CD4-positive, alpha-beta T cell treated with Interleukin-17A for 1 hour (primary cell): ENCODE data around the gene ZBTB45.
"Not testable (repeated sequence)": the region's sequence is repeated elsewhere in the genome, so short reads cannot be mapped to it uniquely, and the experiment has no call there.

Experiments
- DNase-seq: peaks from one replicate; pipeline ENCODE4 v3.0.0-alpha.2; 2020

ZBTB45 gene

DNA sequence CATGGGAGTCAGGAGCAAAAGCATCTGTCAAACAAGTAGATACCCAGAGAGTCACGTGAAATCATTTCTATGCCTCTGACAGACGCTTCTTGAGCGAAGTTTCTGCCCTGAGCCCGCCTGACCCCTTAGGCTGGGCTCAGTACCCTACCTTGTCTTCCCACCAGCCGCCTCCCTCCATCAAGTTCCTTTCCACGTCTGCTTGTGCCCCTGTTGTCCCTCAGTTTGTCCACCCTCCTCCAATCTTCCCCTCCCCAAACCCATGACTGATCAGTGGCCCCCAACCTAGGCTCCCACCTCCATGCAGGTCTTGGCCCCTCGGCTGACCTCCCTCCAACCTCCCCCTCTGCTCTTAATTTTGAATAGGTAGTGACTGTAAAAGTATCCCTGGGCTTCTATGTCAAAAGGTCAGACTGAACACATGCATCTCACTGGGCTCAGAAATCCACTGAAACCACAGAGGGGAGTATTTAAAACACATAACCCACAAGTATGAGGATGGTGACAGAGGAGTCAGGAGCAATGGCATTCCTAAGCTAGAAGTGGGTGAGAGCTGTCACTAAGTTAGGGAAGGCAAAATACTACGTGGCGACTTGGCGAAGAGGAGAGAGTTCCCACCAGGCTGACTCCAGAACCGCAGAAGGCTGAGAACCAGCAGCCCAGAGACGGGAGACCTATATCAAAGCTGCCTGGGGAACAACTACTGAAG lies 45.2 kb downstream of the ZBTB45 start:
- no peak for DNase-seq

- no peak for DNase-seq
These were observed 45.8 kb downstream of the ZBTB45 start for GRCh38 chr19:58473775-58474174.

- no peak for DNase-seq
These were observed 47.9 kb downstream of the ZBTB45 start for GRCh38 chr19:58471736-58472135.

DNA sequence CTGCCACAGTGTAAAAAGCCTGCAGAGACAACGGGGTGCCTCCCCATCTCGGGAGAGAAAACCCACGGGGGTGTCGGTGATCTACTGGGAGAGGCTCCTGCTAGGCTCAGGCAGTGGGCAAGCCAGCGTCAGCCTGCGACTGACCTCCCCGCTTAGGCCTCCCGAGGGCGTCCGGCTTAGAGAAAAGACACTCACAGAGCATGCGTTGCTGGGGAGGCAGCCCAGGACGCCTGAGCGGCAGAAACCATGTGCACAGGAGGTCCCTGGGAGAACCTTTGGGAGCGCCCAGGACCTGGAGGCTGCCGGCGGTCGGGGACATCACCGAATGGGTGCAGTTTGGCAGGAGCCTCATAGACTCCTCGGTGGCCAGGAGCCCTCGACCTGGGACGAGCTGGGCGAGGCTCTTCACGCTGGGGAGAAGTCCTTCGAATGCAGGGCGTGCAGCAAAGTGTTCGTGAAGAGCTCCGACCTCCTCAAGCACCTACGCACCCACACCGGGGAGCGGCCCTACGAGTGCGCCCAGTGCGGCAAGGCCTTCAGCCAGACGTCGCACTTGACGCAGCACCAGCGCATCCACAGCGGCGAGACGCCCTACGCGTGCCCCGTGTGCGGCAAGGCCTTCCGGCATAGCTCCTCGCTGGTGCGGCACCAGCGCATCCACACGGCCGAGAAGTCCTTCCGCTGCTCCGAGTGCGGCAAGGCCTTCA lies 48.6 kb downstream of the ZBTB45 start:
- DNase-seq = not testable (repeated sequence)

GRCh38 chr19:58469241-58470013 lies 50.2 kb downstream of the ZBTB45 start:
- no peak for DNase-seq

GRCh38 chr19:58468216-58468839 lies 51.3 kb downstream of the ZBTB45 start:
- DNase-seq = no peak

- DNase-seq = peak; percentile 96
These were observed 52.6 kb downstream of the ZBTB45 start, which contains the start of gene ZNF324 for GRCh38 chr19:58466760-58467589. Gene ZNF324, plus strand, starts transcription at chr19:58467080. Its CDS starts 2,106 bp downstream, at chr19:58469186.

DNA sequence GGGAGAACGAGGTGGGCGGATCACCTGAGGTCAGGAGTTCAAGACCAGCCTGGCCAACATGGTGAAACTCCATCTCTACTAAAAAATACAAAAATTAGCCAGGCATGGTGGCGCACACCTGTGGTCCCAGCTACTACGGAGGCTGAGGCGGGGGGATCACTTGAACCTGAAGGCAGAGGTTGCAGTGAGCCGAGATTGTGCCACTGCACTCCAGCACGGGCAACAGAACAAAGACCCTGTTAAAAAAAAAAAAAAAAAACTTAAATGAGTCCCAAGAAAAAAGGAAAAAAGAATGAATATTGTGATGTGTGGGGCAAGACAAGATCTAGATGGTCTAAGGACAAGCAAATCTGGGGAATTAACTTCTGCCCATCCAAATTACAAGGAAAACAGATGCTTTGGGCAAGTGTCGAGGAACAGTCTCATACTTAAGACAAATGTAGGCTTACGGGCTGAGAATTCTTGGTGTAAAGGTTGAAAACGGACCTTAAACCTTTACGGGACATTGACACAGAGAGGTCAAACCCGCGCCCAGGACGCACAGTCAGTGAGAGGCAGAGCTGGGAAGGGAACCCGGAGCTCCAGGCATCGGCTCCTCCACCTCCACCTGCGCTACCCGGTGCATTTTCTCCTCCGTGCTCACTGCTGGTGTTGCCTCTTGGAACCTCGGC lies 53.4 kb downstream of the ZBTB45 start:
- no peak for DNase-seq
